HCEC 1CT (cell line): ENCODE data around the gene SIT1.
"Not testable (repeated sequence)": the region's sequence is repeated elsewhere in the genome, so short reads cannot be mapped to it uniquely, and the experiment has no call there.

ENCODE experiments used
- DNase-seq: peaks from one replicate; pipeline ENCODE4 v3.0.0-alpha.2; 2017

Gene SIT1

GRCh38 chr9:35635730-35636129, 15.0 kb downstream of the SIT1 start:
- DNase-seq = no peak

- DNase-seq = no peak
These were observed 21.1 kb downstream of the SIT1 start for GRCh38 chr9:35629597-35629996.

GRCh38 chr9:35628389-35628991, 22.2 kb downstream of the SIT1 start:
- DNase-seq = no peak

GRCh38 chr9:35627575-35627974, 23.2 kb downstream of the SIT1 start:
- DNase-seq = no peak

GRCh38 chr9:35619800-35620158, 31.0 kb downstream of the SIT1 start:
- no peak for DNase-seq

GRCh38 chr9:35618854-35619799, 31.6 kb downstream of the SIT1 start:
- DNase-seq = no peak

GRCh38 chr9:35618325-35618727, 32.4 kb downstream of the SIT1 start, which contains the start of gene CD72:
Gene CD72, minus strand, starts transcription at chr9:35618413. Its CDS starts 110 bp downstream, at chr9:35618303.
- no peak for DNase-seq

GRCh38 chr9:35617548-35617947, 33.2 kb downstream of the SIT1 start:
- no peak for DNase-seq

- no peak for DNase-seq
These were observed 33.9 kb downstream of the SIT1 start for GRCh38 chr9:35616681-35617459.

- no peak for DNase-seq
These were observed 34.6 kb downstream of the SIT1 start for GRCh38 chr9:35615981-35616680.

- DNase-seq = no peak
These were observed 37.9 kb downstream of the SIT1 start for GRCh38 chr9:35612843-35613242.

GRCh38 chr9:35612066-35612465, 38.7 kb downstream of the SIT1 start:
- DNase-seq = not testable (repeated sequence)

- peak; percentile 35 for DNase-seq
These were observed 39.4 kb downstream of the SIT1 start for GRCh38 chr9:35611230-35611797.

GRCh38 chr9:35609820-35610163, 40.9 kb downstream of the SIT1 start:
- no peak for DNase-seq

- no peak for DNase-seq
These were observed 41.5 kb downstream of the SIT1 start for GRCh38 chr9:35609001-35609819.

- DNase-seq = no peak
These were observed 42.5 kb downstream of the SIT1 start for GRCh38 chr9:35608221-35608620.

- no peak for DNase-seq
These were observed 44.0 kb downstream of the SIT1 start for GRCh38 chr9:35606726-35607125.

- no peak for DNase-seq
These were observed 44.6 kb downstream of the SIT1 start for GRCh38 chr9:35606138-35606504.

GRCh38 chr9:35605351-35606137, 45.2 kb downstream of the SIT1 start:
- peak; percentile 9 for DNase-seq

GRCh38 chr9:35604578-35605350, 46.0 kb downstream of the SIT1 start, which contains the start of gene TESK1:
Gene TESK1, plus strand, starts transcription at chr9:35605262. Its CDS starts 358 bp downstream, at chr9:35605620.
- DNase-seq = peak; percentile 58
